Measurements from ENCODE around the gene SF3B6. TPM values are rescaled to one million over a fixed set of nuclear protein-coding genes. Genes with fewer than 3 reads are reported as not detected.

The SF3B6 gene
- total RNA-seq, 1 experiment from 2014 or later, result 360 TPM

GRCh38 chr2:24082787-24083566, 6.9 kb upstream of the SF3B6 start:
- Histone ChIP-seq H3K4me1 (peaks cover 41% of the 10 kb centered on the region), H3K36me3 (peaks cover 17% of the 10 kb centered on the region)

GRCh38 chr2:24080701-24081100, 4.6 kb upstream of the SF3B6 start:
- peak overlapping the region; percentile 96 for H3K27ac ChIP-seq
- H3K27me3 ChIP-seq, result no peaks in the 10 kb centered on the region
- peak; percentile 98 to 99 for DNase-seq
- H3K4me3 ChIP-seq, result no peak overlapping the region
- H3K4me1 ChIP-seq, result peaks cover 41% of the 10 kb centered on the region
- no peaks in the 10 kb centered on the region for H3K9me3 ChIP-seq (replicated peaks)
- peaks cover 17% of the 10 kb centered on the region for H3K36me3 ChIP-seq

More at GRCh38 chr2:24082787-24083566, 6.9 kb upstream of the SF3B6 start:
- Histone ChIP-seq H3K27ac (peak overlapping the region; percentile 96), H3K27me3 (no peaks in the 10 kb centered on the region), H3K4me3 (peak overlapping the region; percentile 73), H3K9me3 (replicated peaks) (no peaks in the 10 kb centered on the region)
- peak in 1 of 2 experiments; percentile 23 for DNase-seq

GRCh38 chr2:24077879-24078278, 1.8 kb upstream of the SF3B6 start:
- peaks cover 33% of the 10 kb centered on the region for H3K36me3 ChIP-seq
- H3K27me3 ChIP-seq, result no peaks in the 10 kb centered on the region
- H3K9me3 ChIP-seq (replicated peaks), result no peaks in the 10 kb centered on the region
- H3K4me1 ChIP-seq, result peaks cover 33% of the 10 kb centered on the region
- no peak for DNase-seq
- H3K4me3 ChIP-seq, result no peak overlapping the region
- H3K27ac ChIP-seq, result no peak overlapping the region

GRCh38 chr2:24077535-24077877, 1.4 kb upstream of the SF3B6 start:
- H3K4me1 ChIP-seq, result peaks cover 29% of the 10 kb centered on the region
- peaks cover 36% of the 10 kb centered on the region for H3K36me3 ChIP-seq
- no peak for DNase-seq
- no peak overlapping the region for H3K4me3 ChIP-seq
- H3K9me3 ChIP-seq (replicated peaks), result no peaks in the 10 kb centered on the region
- H3K27me3 ChIP-seq, result no peaks in the 10 kb centered on the region
- H3K27ac ChIP-seq, result no peak overlapping the region

GRCh38 chr2:24076849-24077534, 866 bp upstream of the SF3B6 start:
- H3K4me1 ChIP-seq, result peaks cover 24% of the 10 kb centered on the region
- H3K9me3 ChIP-seq (replicated peaks), result no peaks in the 10 kb centered on the region
- peaks cover 35% of the 10 kb centered on the region for H3K36me3 ChIP-seq
- DNase-seq, result no peak
- no peak overlapping the region for H3K4me3 ChIP-seq
- no peaks in the 10 kb centered on the region for H3K27me3 ChIP-seq
- no peak overlapping the region for H3K27ac ChIP-seq

GRCh38 chr2:24075259-24075658, 867 bp downstream of the SF3B6 start:
- peak overlapping the region; percentile 56; the same call in 1 of the 2 replicates for H3K27ac ChIP-seq
- no peak for DNase-seq

GRCh38 chr2:24073816-24074215, 2.3 kb downstream of the SF3B6 start:
- DNase-seq, result no peak
- Histone ChIP-seq H3K4me3 (no peak overlapping the region), H3K9me3 (replicated peaks) (no peaks in the 10 kb centered on the region), H3K27me3 (no peaks in the 10 kb centered on the region), H3K27ac (no peak overlapping the region), H3K4me1 (no peaks in the 10 kb centered on the region; the same call in 1 of the 2 replicates), H3K36me3 (peaks cover 50% of the 10 kb centered on the region)

More at GRCh38 chr2:24075259-24075658, 867 bp downstream of the SF3B6 start:
- Histone ChIP-seq H3K4me3 (peak overlapping the region; percentile 71), H3K4me1 (peaks cover 11% of the 10 kb centered on the region), H3K27me3 (no peaks in the 10 kb centered on the region), H3K36me3 (peaks cover 47% of the 10 kb centered on the region), H3K9me3 (replicated peaks) (no peaks in the 10 kb centered on the region)

GRCh38 chr2:24072259-24072658, 3.9 kb downstream of the SF3B6 start:
- Histone ChIP-seq H3K4me3 (no peak overlapping the region), H3K36me3 (peaks cover 63% of the 10 kb centered on the region), H3K27ac (no peak overlapping the region)

GRCh38 chr2:24065341-24065740, 10.8 kb downstream of the SF3B6 start:
- Histone ChIP-seq H3K27me3 (no peaks in the 10 kb centered on the region), H3K27ac (no peak overlapping the region), H3K9me3 (replicated peaks) (no peaks in the 10 kb centered on the region), H3K4me3 (no peak overlapping the region), H3K4me1 (no peaks in the 10 kb centered on the region), H3K36me3 (peaks cover 50% of the 10 kb centered on the region)
- DNase-seq, result no peak

More at GRCh38 chr2:24072259-24072658, 3.9 kb downstream of the SF3B6 start:
- no peak for DNase-seq
- Histone ChIP-seq H3K9me3 (replicated peaks) (no peaks in the 10 kb centered on the region), H3K27me3 (no peaks in the 10 kb centered on the region), H3K4me1 (no peaks in the 10 kb centered on the region; the same call in 1 of the 2 replicates)

- no peaks in the 10 kb centered on the region for H3K27me3 ChIP-seq
- no peaks in the 10 kb centered on the region; the same call in 1 of the 2 replicates for H3K36me3 ChIP-seq
- no peak overlapping the region for H3K27ac ChIP-seq
- DNase-seq, result no peak
- no peaks in the 10 kb centered on the region for H3K9me3 ChIP-seq (replicated peaks)
- no peak overlapping the region for H3K4me3 ChIP-seq
- no peaks in the 10 kb centered on the region for H3K4me1 ChIP-seq
These were observed 17.4 kb downstream of the SF3B6 start for GRCh38 chr2:24058564-24059271.

GRCh38 chr2:24055750-24056149, 20.4 kb downstream of the SF3B6 start:
- Histone ChIP-seq H3K27ac (no peak overlapping the region), H3K9me3 (replicated peaks) (no peaks in the 10 kb centered on the region), H3K27me3 (no peaks in the 10 kb centered on the region), H3K36me3 (no peaks in the 10 kb centered on the region), H3K4me3 (no peak overlapping the region), H3K4me1 (no peaks in the 10 kb centered on the region)
- DNase-seq, result no peak

- DNase-seq, result no peak
- Histone ChIP-seq H3K27me3 (no peaks in the 10 kb centered on the region), H3K27ac (no peak overlapping the region), H3K4me3 (no peak overlapping the region), H3K9me3 (replicated peaks) (no peaks in the 10 kb centered on the region), H3K4me1 (no peaks in the 10 kb centered on the region), H3K36me3 (no peaks in the 10 kb centered on the region)
These were observed 21.6 kb downstream of the SF3B6 start for GRCh38 chr2:24054366-24055010.

GRCh38 chr2:24052951-24053350, 23.2 kb downstream of the SF3B6 start:
- Histone ChIP-seq H3K9me3 (replicated peaks) (no peaks in the 10 kb centered on the region), H3K36me3 (no peaks in the 10 kb centered on the region), H3K4me1 (no peaks in the 10 kb centered on the region), H3K4me3 (no peak overlapping the region), H3K27me3 (no peaks in the 10 kb centered on the region), H3K27ac (no peak overlapping the region)
- no peak for DNase-seq

- Histone ChIP-seq H3K4me1 (no peaks in the 10 kb centered on the region), H3K36me3 (no peaks in the 10 kb centered on the region), H3K27ac (no peak overlapping the region), H3K4me3 (no peak overlapping the region), H3K27me3 (no peaks in the 10 kb centered on the region), H3K9me3 (replicated peaks) (no peaks in the 10 kb centered on the region)
- no peak for DNase-seq
These were observed 24.3 kb downstream of the SF3B6 start for GRCh38 chr2:24051833-24052232.

All from SJCRH30 (cell line).